Measurements from ENCODE around the gene IVNS1ABP.
"Not testable (repeated sequence)": the region's sequence is repeated elsewhere in the genome, so short reads cannot be mapped to it uniquely, and the experiment has no call there.

Gene IVNS1ABP

GRCh38 chr1:185252404-185252803 lies 64.6 kb downstream of the IVNS1ABP start:
- DNase-seq (ENCODE audit: low read depth), result not testable (repeated sequence)

- DNase-seq (ENCODE audit: low read depth), result not testable (repeated sequence)
These were observed 65.1 kb downstream of the IVNS1ABP start for GRCh38 chr1:185251928-185252327.

GRCh38 chr1:185250063-185250462 lies 67.0 kb downstream of the IVNS1ABP start:
- DNase-seq (ENCODE audit: low read depth), result no peak

DNA sequence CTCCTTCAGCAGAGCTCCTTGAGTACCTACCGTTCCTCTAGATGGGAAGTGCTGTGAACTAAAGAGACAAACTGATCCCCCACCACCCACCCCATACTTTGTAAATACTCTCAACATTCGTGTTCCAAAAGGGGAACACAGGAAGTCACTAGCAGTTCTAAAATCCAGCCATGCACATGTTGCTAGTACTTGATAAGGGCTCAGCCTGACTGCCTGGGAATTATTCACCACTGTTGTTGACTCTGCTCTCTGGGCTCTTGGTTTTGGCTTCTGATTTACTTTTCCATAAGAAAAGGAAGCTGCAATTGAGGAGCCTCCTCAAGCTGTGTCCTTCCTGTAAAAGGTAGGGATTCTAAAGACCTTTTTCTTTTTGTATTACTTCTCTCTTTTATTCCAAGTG lies 67.5 kb downstream of the IVNS1ABP start:
- no peak for DNase-seq (ENCODE audit: low read depth)
